NK-92 (cell line): Measurements from ENCODE around the gene TMEM98.
"Not testable (repeated sequence)": the region's sequence is repeated elsewhere in the genome, so short reads cannot be mapped to it uniquely, and the experiment has no call there.

ENCODE experiments used
- DNase-seq: peaks from one replicate; lab custom pipeline; 2025; ENCODE audit not compliant: unreplicated experiment; lab: John Stamatoyannopoulos, UW

Gene TMEM98, protein sequence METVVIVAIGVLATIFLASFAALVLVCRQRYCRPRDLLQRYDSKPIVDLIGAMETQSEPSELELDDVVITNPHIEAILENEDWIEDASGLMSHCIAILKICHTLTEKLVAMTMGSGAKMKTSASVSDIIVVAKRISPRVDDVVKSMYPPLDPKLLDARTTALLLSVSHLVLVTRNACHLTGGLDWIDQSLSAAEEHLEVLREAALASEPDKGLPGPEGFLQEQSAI

DNA sequence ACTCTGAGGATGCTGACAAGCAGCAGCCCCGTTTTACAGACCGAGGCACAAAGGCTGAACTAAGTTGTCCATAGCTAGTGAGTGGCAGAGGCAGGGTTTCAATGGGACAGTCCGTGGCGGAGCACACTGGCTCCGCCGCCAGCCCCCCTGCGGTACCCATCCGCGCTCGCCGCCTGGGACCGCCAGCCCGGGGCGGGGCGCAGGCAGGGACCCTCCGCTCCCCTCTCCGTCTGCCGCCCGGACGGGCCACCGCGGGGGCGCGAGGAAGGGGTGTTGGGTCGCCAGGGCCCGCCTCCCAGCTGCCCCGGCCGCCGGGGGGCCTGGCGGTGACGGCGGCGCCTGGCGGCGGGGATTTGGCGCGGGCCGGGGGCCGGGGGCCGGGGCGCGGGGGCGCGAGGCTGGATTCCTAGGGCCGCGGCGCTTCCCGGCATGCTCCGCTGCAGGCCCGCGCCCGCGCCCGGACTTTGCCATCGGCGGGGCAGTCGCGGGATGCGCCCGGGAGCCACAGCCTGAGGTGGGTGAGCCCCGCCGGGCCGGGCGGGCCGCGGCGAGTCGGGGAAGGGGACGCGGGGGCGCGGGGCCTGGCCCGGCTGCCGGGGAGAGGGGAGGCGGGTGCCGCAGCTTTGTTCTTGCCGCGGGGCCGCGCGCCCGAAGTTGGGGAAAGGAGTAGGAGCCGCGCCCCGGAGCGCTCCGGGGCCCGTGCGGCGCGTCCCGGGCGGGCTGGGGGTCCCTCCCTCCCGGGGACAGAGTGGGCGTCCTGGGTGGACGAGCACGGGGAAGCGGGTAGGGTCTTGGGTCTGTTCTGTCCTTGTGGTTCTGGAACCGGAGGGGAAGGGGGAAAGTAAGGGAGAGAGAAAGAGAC is at the start of gene TMEM98:
TMEM98 (plus strand) TSS at position 430 of the 862 bp plus-strand sequence. CDS start 3,376 bp downstream, outside the sequence.
- no peak for DNase-seq

DNA sequence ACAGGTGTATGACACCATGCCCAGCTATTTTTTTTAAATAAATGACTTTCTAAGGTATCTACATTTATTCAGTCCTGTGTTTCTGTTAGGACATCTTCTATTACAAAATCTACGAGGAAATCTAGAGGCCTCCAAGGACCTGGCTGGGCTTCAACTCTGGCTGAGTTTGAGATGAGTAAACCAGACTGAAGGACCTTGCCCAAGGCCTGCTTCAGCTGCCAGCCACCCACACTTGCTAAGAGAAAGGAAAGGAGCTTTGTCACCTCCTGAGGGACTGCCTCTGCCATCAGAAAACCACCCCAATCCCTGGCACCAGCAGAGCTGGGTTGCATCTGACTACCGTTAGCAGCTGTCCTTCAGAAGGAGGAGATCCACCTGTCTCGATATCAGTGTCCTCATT is 49.7 kb upstream of the TMEM98 start:
- no peak for DNase-seq

DNA sequence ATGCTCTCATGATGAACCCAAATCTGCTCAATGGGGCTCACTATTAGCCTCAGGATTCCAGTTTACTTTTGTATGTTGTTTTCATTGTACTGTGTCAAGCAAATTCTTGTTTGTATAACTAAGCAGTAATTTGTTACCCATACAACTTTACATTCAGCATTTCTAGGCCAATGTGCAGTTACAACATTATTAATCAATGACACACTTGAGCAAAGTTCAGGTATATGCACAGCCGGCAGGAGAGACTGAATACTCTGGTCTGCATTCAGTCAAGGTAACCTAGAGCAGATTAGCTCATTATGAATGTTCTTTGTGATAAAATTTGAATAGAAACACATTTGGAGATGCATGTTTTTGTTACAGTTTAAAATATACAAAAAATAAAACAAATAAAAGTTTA is 48.8 kb upstream of the TMEM98 start:
- DNase-seq: no peak

DNA sequence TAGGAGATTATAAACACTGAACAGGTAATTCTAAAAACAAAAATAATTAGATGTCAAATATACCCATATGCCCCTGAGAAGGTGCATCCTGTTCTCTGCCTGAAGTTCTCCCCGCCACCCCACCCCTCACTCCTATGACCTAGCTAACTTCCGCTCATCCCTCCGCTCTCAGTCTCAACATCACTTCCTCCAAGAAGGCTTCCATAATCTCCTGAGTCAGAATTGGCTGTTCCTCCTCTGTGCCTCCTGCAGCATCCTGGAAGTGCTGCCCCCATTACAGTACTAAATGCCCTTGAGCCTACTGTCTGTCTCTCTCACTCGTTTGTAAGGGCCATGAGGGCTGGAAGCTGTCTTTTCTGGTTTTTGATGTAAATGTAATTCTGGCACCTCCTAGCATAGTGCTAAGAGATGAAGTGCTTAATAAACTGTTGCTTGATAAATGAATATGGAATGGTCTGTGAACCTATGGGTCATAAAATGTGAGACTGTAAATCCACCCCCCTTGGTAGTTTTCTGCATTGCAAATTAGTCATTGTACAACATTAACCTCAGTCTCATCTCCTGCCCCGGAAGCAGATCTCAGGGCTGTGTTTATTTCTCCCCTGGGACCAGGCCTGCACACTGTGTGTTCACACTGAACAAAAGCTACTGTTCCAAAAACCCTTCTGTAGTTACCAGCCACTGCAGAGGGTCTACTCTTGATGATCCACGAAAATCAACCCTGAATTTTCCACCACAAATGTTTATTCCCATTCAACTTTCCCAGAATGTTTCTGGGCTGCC is 47.1 kb upstream of the TMEM98 start:
- no peak for DNase-seq

DNA sequence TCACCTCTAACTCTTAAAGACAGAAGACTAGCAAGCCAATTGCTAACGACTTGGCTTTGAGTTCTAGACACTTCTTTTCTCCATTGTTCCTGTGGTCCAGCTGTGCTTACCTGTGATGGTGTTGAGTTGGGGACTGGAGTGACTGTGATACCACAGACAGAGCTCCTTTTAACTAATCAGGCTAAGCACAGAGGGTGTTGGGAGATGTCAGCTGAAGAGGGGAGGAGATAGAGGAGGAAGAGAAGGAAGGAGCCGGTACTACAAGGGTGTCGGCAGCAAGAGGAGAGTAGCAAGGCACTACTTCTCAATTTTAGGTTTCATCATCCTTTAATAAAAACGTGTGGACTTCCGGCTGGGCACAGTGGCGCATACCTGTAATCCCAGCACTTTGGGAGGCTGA is 45.9 kb upstream of the TMEM98 start:
- DNase-seq: no peak

DNA sequence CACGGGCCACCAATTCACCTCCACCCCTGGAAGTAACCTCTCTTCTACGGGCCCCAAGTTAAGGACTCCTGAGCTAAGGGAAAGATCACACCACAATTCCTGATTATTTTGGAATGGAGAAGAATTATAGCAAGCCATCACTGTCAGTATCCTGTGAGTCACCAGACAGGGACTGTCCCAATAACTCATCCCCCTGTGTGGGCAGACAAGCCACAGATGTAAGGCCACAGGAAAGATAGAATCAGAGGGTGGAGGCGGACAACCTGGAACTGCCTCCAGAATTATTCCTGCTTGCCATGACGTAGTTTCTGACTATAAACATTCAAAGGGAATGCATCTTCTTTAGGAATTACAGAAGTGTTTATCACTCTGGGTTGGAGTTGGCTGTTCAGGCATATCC is 45.2 kb upstream of the TMEM98 start:
- DNase-seq: no peak

DNA sequence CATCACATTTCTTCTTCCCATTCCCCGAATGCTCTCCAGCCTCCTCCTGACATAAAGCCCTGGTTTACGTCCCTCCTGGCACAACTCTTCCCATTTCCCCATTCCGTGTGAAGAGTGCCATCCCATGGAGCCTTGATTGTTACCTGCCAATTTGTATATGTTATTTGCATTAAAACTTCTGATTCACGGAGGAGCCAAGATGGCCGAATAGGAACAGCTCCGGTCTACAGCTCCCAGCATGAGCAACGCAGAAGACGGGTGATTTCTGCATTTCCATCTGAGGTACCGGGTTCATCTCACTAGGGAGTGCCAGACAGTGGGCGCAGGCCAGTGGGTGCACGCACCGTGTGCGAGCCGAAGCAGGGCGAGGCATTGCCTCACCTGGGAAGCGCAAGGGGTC is 41.0 kb upstream of the TMEM98 start:
- not testable (repeated sequence) for DNase-seq

DNA sequence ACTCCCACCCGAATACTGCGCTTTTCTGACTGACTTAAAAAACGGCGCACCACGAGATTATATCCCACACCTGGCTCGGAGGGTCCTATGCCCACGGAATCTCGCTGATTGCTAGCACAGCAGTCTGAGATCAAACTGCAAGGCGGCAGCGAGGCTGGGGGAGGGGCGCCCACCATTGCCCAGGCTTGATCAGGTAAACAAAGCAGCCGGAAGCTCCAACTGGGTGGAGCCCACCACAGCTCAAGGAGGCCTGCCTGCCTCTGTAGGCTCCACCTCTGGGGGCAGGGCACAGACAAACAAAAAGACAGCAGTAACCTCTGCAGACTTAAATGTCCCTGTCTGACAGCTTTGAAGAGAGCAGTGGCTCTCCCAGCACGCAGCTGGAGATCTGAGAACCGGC is 40.5 kb upstream of the TMEM98 start:
- not testable (repeated sequence) for DNase-seq

DNA sequence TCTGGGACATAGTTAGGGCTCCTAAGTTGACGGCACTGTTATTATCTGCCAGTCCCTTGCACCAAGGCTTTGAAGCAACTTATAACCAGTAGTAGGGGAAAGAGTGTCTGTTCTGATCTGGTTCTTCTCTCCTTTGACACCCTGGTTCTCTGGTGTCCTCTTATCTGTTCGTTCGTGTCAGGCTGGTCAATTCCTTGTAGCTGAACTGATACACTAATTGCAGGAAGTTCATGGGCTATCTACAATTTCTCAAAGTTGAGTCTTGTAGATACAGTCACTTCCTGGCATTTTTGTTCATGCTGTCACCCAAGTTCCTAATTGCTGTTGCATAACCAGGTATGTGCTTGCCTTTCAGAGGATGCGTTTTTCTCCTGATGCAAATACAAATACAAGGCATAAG is 33.7 kb upstream of the TMEM98 start:
- DNase-seq: no peak

DNA sequence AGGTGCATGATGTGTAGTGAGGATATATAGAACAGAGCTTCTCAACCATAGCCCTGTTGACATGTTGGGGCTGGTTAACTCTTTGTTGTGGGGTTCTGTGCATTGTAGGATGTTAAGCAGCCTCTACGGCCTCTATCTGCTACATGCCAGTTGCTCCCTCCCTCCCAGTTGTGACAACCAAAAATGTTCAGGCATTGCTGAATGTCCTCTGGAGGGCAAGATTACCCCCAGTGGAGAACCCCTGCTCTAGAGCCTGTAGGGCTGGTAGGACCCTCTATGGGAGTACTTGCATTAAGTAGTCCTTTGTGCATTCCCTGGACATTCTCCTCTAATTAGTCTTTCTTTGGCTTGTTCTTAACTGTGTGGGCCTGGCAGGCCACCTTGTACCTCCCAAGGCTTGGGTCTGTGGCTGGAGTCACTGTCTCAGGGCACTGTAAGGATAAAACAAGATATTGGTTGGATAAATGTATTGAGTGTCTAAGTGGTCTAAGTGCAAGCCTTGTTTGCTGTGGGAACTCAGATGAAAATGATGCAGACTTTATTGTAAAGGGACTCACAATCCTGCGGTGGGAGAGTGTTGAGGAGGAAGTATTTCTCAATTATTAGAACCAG is 31.2 kb upstream of the TMEM98 start:
- DNase-seq: no peak

DNA sequence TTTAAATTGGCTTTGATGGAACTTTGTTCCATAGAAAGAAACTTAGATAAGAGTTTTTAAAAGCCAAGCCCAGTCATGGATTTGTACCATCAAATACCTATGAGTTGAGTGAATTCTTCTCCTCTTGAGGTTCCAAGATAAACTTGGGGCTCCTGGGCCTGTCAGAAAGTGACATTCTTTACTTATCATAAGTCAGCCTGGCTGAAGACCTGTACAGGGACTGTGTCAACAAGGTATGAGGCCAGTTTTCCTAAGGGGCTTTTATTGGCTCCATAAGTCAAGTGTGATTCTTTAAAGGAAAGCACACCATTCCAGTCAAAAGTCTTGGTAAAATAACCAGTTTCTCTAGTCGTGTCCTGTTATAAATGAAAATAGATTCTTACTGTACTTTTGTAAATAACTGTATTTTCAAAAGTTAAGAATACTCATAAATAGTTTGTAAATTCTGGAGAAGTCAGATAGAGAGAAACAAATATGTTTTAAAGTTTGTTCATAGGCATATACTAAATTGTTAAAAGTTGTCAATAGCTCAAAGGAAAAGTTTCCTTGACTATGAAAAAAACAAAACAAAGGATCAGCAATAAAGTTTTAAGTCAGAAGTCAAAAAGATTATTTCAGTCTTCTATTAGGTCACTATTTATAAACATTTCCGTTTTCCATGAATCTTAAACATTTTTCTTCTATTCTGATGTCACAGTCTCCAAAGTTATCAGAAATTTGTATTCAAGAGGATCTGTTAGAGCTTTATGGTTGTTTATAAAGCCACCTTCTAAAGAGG is 28.5 kb upstream of the TMEM98 start:
- DNase-seq: no peak

DNA sequence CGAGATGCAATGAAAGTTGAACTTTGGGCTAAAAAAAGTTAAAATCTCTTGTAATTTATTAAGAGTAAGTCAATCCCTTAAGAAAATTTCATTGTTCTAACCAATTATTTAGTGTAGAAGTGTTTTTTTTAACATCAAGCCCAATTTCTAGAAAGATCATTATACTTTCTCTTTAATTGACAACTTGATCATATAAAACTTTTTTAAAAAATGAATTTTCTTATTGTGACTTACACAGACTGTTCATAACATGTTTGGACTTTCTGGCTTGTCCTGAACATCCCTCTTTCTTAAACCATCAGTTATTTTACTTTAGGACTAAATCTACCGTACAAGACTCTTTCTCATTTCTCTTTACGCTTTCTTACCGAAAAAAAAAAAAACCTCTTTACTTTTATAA is 26.2 kb upstream of the TMEM98 start:
- DNase-seq: no peak

DNA sequence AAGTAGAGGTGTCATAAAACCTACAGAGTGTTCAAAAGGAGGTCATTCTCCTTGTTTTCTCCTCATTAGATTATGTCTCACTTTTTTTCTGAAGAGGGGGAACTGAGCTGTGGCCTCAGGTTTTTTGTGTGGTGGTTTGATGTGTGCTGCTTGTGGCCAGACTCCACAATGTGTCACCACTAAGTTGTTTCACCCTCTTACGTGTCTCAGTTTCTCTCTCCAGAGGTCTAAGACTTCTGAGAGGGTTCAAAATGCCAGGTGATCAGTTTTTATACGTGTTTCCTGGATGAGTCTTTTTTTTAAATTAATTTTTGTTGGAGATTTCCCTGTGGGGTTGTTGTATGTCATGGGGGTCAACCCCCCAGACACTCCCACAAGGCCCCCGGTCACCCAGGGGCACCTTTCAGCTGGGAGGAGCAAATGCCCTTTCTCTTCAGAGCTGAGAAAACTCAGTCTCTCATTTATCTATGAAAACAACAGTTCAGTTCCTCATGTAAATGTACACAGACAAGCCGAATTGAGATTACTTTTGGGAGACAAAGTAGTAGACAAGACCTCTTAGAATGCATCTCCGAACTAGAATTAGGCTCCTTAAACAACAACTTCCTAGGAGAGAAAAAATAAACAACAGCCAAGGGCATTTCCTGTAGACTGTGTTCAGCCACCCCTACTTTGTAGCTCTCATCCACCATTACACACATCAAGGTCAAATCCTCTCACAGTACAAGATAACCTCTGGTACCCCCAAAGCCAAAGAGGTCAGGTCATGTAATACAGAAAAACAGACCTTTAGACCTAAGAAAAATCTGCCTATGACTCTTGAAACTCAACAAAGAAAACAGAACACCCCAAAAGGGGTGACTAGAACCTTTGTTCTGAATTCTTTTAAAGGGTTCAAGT is 23.9 kb upstream of the TMEM98 start:
- no peak for DNase-seq

DNA sequence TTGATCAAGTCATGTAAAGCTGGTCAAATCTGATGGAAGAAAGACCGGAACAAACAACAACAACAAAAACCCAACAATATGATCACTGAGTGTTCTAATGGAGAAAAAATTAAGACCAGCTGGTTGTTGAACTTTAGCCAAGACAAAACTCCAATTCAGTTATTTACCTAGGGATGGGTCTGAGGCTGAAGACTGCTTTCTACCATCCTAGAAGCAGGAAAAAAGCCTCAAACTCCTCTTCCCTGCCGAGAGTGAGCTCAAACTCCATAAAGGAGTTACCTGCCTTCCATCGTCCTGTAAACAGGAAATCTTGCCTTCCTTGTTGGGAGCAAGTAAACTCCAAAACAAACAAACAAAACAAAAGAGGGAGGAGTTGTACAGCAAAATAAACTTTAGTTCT is 23.1 kb upstream of the TMEM98 start:
- DNase-seq: no peak

DNA sequence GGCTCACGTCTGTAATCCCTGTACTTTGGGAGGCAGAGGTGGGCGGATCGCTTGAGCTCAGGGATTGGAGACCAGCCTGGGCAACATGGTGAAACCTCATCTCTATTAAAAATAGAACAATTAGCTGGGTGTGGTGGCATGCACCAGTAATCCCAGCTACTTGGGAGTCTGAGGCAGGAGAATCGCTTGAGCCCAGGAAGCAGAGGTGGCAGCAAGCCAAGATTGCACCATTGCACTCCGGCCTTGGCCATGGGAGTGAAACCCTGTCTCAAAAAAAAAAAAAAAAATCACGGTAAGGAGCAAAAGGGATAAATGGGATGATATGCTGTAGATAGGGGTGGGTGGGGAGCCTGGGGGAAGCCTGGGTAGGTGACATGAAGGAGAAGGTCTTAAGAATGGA is 20.4 kb upstream of the TMEM98 start:
- DNase-seq: no peak

DNA sequence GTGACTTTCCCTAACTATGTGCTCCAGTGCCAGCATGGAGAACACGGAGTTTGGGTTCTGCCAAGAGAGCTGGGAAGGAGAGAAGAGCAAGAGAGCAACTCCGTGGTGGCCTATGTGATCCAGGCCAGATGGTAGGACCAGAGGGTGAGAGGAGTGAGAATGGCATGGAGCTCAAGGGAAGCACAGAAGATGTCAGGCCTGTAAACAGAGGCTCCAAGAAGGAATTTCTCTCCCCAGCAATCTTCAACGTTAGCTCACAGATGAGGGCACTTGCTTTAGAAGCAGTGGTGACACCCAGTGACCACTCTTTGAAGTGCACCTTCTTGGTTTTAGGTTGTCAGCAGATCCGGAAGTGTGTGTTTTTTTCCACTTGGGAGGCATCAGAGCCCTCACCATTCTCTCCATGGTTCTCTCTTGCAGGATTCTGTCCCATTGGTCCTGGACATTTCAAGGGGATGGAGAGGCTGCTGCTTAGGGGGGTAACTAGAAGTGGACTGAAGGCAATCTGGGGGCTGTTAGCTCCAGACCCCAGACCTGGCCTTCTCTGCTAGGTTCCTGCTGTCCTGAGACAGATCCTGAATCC is 18.1 kb upstream of the TMEM98 start:
- DNase-seq: no peak

DNA sequence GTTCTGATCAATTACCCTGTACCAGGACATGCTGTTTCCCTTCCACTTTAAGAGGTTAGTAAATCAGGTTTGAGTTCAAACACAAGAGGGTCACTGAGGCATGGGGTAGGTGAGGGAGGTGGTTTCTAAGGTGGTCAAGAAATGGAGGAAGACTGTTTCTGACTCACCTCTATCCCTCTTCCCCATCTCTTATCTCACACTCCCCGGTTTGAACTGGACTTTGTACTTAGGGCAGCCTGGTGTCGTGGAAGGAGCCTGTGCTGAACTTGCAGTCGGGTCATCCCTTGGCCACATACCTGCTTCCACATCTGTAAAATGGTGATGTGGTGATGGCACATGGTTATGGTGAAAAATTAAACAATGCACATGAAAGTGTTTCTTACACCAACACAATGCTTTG is 17.2 kb upstream of the TMEM98 start:
- DNase-seq: no peak

DNA sequence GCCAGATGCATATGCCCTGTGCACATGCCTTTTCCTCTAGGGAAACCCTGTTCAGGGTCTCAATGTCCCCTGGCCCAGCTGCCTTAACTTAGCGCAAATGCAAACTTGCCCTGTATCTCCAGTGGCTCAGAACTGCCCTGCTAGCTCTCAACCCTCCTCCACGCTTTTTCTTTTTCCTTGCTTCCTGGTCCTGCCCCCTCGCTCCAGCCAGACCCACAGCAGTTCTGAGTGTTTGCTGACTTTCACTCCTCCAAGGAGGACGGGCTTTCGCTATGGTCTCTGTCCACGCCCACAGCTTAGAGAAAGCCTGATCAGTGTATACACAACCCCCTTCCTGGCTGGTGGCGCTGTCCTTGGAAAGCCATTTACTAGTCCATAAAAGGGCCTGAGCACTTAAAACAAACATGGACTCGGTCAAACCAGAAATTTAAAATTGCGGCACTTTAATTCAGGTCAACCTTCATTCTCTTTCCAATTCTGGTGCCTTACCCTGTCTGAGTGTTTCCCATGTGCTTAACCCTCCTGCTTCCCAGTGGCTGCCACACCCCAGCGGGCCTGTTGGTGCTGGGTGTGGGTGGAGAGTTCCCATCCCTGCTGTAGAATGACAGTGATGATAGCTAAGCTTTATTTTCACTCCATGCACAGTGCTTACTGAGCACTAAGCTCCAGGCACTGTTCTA is 15.6 kb upstream of the TMEM98 start:
- DNase-seq: no peak

DNA sequence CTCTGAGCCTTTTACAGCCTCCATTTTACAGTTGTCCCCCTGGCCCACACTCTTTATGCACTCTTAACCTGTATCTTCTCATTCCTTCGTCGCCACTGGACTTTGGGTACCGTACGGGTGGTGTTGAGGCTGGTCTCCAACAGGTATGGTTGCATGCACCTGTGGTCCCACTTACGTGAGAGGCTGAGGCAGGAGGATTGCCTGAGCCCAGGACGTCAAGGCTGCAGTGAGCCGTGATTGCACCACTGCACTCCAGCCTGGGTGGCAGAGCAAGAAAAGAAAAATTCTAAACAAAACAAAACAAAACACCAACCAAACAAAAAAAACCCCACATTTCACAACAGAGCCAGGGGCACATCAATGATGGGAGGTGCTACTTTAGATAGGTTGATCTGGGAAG is 14.4 kb upstream of the TMEM98 start:
- no peak for DNase-seq
